Activated naive CD4-positive, alpha-beta T cell treated with anti-CD3 and anti-CD28 coated beads for 36 hours (primary cell): ENCODE measurements around the gene CD244. TPM values are rescaled to one million over a fixed set of nuclear protein-coding genes. Genes with fewer than 3 reads are reported as not detected.

Source experiments
- CTCF ChIA-PET: fragments of 350-600 bp; sonication (Branson Sonifier 250); formaldehyde crosslinking; loops from one replicate; lab custom pipeline; 2021; ENCODE audit warnings: antibody characterized with exemption; lab: Charles Lee
- DNase-seq: peaks from one replicate; pipeline ENCODE4 v3.0.0-alpha.2; 2020
- H3K27ac Mint-ChIP-seq: one replicate; pipeline ENCODE4 v1.8.0; 2021; ENCODE audit warnings: mild to moderate bottlenecking, mixed read lengths
- H3K27me3 Mint-ChIP-seq: one replicate; pipeline ENCODE4 v1.8.0; 2021; ENCODE audit warnings: low read depth, mixed read lengths
- H3K36me3 Mint-ChIP-seq: one replicate; pipeline ENCODE4 v1.8.0; 2021; ENCODE audit warnings: low read depth, mixed read lengths
- H3K4me1 Mint-ChIP-seq: one replicate; pipeline ENCODE4 v1.8.0; 2021; ENCODE audit warnings: low read depth, mixed read lengths
- H3K4me3 Mint-ChIP-seq: one replicate; pipeline ENCODE4 v1.8.0; 2021; ENCODE audit warnings: mild to moderate bottlenecking, moderate library complexity, mixed read lengths
- H3K9me3 Mint-ChIP-seq: one replicate; pipeline ENCODE4 v1.8.0; 2021; ENCODE audit warnings: mixed read lengths
- intact Hi-C: fragments of 100-400 bp; cut with micrococcal nuclease; formaldehyde crosslinking; loops from one replicate; pipeline ENCODE4 v1.15.1; 2023
- total RNA-seq, 2 experiments: library from RNA; stranded (reverse); gene quantifications; one replicate each; pipeline ENCODE4 v1.2.3, GENCODE V29; 2021

The CD244 gene
- total RNA-seq, 2 experiments from 2014 or later, result 0.15 TPM; not detected in 1

DNA sequence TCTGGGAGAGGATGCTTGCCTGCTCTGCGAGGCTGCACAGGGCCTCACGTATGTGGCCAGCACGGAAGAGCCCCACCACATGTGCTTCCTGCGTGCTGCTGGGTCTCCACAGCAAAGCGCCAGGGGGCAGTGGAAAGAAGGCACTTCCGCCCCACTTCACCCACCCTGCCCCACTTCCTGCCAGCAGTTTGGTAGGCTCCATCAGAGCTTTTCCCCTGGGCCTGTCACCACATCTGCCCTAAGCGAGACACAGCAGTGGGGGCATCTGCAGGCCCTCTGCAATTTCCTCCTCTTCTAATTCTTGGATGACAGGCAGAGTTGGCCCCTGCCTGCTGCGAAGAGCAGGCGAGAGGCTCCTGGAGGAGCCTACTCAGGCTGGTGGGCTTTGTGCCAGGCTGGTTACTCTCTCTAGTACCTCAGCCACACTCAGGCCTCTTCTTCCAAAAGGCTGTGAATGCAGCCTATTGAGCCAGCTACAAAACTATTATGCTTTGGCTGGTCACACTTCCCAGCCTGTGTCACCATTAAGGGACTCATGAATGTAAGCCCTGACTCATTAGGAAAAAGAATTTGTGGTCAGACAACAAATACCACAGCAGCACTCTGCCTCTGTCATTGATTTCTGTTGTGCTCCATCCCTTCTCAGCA is 25.0 kb downstream of the CD244 start:
- intact Hi-C loops, result loop anchor here (1.0 to 10.0 kb wide), 4 partner anchors 110 to 297 kb away; partner anchors contain the start of gene DEDD
- Mint-ChIP-seq H3K27ac (peak overlapping the region; percentile 82), H3K36me3 (no peaks in the 10 kb centered on the region), H3K27me3 (no peaks in the 10 kb centered on the region), H3K9me3 (no peaks in the 10 kb centered on the region), H3K4me1 (peaks cover 49% of the 10 kb centered on the region), H3K4me3 (peak overlapping the region; percentile 16)
- peak; percentile 90 for DNase-seq
- CTCF ChIA-PET, result interaction anchor here (0.6 to 6.8 kb wide), 20 partner anchors 18 to 297 kb away, joined by 3 to 229 read pairs (median 5); partner anchors contain the start of genes CD244, ITLN2 and LY9

DNA sequence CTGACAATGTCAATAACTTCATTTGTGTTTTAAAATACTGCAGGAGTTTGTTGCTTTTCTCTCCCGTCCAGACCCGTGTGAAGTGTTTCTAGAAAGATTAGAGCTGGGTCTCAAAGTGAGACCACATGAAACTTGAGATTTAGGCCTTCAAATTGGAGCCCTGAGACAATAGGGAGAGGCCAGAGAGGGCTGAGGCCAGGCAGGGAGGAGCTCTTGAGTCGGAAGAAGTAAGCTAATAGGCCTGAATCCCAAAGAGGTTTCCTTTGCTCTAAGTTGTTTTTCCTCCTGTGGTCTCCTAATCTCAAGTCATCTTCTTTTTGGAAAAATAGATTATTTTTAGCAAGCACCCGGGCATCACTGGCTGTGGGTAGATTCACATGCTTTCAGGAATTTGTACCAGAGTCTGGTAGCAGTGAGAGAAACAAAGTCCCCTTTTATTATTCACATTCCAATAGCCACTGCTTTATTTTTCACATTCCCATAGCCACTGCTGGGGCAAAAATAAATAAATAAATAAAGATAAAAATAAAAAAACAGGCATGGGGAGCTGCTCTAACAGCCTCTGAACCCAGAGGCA is 25.6 kb downstream of the CD244 start:
- peaks cover 49% of the 10 kb centered on the region for H3K4me1 Mint-ChIP-seq

DNA sequence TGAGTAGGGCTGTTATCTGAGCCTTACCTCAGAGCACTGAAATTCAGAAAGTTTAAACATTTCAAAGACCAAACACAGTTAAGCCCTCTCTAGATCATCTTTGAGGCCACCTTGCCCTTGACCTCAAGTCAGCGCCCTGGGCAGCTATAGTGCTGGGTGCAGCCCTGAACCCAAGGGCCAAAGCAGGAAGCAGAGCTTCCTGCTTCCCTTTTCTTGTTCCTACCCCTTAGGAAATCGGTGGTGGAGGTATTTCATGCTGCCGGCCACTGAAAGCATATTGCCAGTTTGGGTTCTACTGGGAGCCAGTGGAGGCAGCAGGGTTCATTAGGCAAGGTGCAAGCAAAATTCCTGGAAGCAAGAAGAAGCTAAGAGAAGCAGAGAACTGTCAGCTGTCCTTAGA is 26.1 kb downstream of the CD244 start:
- Mint-ChIP-seq H3K36me3 (no peaks in the 10 kb centered on the region), H3K9me3 (no peaks in the 10 kb centered on the region), H3K27ac (peak overlapping the region; percentile 77), H3K27me3 (no peaks in the 10 kb centered on the region), H3K4me3 (no peak overlapping the region), H3K4me1 (peaks cover 49% of the 10 kb centered on the region)
- DNase-seq, result no peak
- intact Hi-C loops, result loop anchor here (2.0 to 10.0 kb wide), 2 partner anchors 162 to 298 kb away; partner anchors contain the start of gene DEDD
- CTCF ChIA-PET, result interaction anchor here (0.8 to 6.8 kb wide), 31 partner anchors 9 to 295 kb away, joined by 3 to 229 read pairs (median 5); partner anchors contain the start of genes CD244, ITLN1, ITLN2 and LY9

More for the DNA sequence above, 25.6 kb downstream of the CD244 start:
- H3K4me3 Mint-ChIP-seq, result no peak overlapping the region
- CTCF ChIA-PET, result interaction anchor here (0.6 to 6.8 kb wide), 24 partner anchors 10 to 298 kb away, joined by 3 to 229 read pairs (median 5); partner anchors contain the start of genes CD244, ITLN2 and LY9
- no peaks in the 10 kb centered on the region for H3K9me3 Mint-ChIP-seq
- no peak for DNase-seq
- intact Hi-C loops, result loop anchor here (1.0 to 10.0 kb wide), 4 partner anchors 110 to 298 kb away; partner anchors contain the start of gene DEDD
- H3K27me3 Mint-ChIP-seq, result no peaks in the 10 kb centered on the region
- no peaks in the 10 kb centered on the region for H3K36me3 Mint-ChIP-seq
- peak overlapping the region; percentile 77 for H3K27ac Mint-ChIP-seq

DNA sequence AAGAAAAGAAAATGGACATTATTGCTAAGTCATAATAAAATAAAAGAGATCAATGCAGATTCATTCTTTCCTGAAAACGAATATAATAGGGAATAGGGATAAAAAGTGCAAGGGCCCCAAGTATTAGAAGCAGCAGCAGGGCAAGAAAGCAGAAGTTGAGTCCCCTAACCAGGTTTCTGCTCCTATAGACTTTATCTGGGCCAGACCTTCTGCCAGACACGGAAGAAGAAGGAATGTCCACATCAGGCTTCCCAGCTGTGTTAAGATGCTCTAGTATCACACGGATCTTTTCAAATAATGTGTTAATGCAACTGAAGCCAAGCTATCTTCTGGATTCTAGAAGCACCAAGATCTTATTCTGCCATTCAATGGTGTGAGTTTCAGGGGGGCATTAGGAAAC is 26.9 kb downstream of the CD244 start:
- no peaks in the 10 kb centered on the region for H3K9me3 Mint-ChIP-seq
- no peak overlapping the region for H3K4me3 Mint-ChIP-seq
- no peak overlapping the region for H3K27ac Mint-ChIP-seq
- intact Hi-C loops, result loop anchor here (1.0 to 10.0 kb wide), 6 partner anchors 42 to 299 kb away; partner anchors contain the start of gene DEDD
- no peak for DNase-seq
- H3K36me3 Mint-ChIP-seq, result no peaks in the 10 kb centered on the region
- H3K4me1 Mint-ChIP-seq, result peaks cover 50% of the 10 kb centered on the region
- no peaks in the 10 kb centered on the region for H3K27me3 Mint-ChIP-seq
- CTCF ChIA-PET, result interaction anchor here (0.6 to 6.8 kb wide), 37 partner anchors 9 to 502 kb away, joined by 3 to 229 read pairs (median 5); partner anchors contain the start of genes ITLN1, ITLN2, KLHDC9 and LY9

DNA sequence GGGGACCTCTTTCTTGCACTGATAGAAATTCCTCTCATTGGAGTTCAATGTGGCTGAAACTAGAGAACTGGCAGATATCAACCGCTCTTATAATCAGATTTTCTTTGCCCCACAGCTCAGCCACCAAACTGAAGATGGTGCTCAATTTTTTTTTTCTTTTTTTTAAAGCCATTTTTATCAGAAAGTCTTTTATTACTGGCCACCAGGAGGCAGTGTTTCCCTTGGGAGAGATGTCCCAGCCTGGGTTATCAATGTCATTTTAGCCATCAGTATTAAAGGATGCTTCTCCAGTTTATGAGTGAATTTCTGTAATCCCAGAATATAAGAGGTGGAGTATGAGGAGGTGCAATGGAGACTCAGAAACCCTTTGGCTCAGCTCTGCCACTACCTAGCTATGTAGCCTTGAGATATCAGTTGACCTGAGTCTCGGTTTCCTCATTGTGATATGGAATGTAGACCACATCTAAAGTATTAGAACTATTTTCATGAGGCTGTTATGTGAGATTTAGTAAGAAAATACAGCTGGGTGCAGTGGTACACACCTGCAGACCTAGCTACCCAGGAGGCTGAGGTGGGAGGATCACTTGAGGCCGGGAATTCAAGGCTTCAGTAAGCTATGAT is 27.6 kb downstream of the CD244 start:
- Mint-ChIP-seq H3K27me3 (no peaks in the 10 kb centered on the region), H3K4me3 (no peak overlapping the region), H3K36me3 (no peaks in the 10 kb centered on the region), H3K4me1 (peaks cover 57% of the 10 kb centered on the region), H3K27ac (peak overlapping the region; percentile 47), H3K9me3 (no peaks in the 10 kb centered on the region)
- intact Hi-C loops, result loop anchor here (1.0 to 10.0 kb wide), 5 partner anchors 42 to 300 kb away; partner anchors contain the start of gene DEDD
- DNase-seq, result peak; percentile 71
- CTCF ChIA-PET, result interaction anchor here (0.6 to 6.8 kb wide), 47 partner anchors 8 to 856 kb away, joined by 3 to 229 read pairs (median 5); partner anchors contain the start of genes CD244, ITLN1, ITLN2 and KLHDC9

DNA sequence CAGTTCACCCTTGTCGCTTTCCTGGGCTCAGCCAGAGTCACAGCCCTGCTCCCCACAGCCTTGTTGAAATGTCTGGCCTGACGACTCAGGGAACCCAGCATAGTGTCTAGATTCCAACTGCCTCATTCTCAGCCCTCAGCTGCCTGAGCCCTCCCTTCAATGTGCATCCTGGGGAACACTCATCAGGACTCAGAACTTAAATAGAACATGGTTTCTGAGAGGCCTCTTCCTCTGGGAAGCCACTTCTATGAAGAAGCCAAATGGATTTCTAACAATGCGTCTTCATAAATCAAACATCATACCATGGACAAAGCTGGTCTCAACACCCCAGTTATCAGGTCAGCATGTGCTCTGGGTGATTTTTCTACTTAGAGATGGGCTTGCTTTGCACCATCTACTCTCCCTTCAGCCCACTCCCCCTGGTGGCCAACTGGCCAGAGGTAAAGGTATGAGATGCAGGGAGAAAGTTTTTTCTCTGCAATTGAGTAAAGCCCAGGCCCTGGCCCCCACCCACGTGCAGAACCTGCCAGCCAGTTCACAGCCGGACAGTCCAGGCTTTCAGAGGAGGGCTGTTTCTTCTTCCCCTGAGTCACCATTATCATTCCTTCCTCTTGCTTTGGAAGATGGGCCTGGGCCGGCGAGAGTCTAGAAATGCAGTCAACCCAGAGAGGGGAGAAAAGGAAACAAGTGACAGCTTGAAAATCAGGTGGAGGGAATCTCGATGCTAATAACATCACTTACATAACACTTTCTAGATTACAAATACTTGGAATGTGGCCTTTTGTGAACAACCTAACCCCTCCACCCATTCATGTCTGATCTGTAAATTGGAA is 32.1 kb downstream of the CD244 start:
- H3K27me3 Mint-ChIP-seq, result no peaks in the 10 kb centered on the region
- H3K9me3 Mint-ChIP-seq, result no peaks in the 10 kb centered on the region
- CTCF ChIA-PET, result interaction anchor here (0.7 to 7.3 kb wide), 16 partner anchors 10 to 155 kb away, joined by 3 to 107 read pairs (median 5); partner anchors contain the start of genes ITLN2 and LY9
- H3K4me1 Mint-ChIP-seq, result peaks cover 18% of the 10 kb centered on the region
- DNase-seq, result peak; percentile 91
- peaks cover 2% of the 10 kb centered on the region for H3K36me3 Mint-ChIP-seq
- peak overlapping the region; percentile 32 for H3K27ac Mint-ChIP-seq
- intact Hi-C loops, result loop anchor here (1.0 to 10.0 kb wide), 4 partner anchors 53 to 304 kb away; partner anchors contain the start of gene DEDD
- H3K4me3 Mint-ChIP-seq, result no peak overlapping the region

DNA sequence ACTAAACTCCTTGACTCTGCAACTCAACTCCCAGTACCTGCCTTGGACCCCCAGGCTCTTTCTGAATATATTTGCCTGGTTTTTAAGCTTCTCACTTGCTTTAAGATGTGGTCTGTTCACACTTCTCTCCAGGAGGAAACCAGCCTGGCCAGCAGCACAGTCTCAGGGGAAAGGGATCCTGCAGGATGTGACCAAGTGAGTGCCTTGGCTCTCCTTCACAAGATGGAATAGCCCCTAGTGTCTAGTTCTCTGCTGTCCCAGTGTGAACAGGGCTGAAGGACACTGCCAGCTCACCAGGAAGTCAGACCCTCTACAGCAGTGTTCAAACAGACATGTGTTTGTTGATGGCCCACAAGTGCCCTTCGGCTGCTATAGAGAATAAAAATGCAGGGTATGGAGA is 32.9 kb downstream of the CD244 start:
- DNase-seq, result no peak
- Mint-ChIP-seq H3K36me3 (peaks cover 2% of the 10 kb centered on the region), H3K4me1 (peaks cover 14% of the 10 kb centered on the region), H3K27me3 (no peaks in the 10 kb centered on the region), H3K9me3 (no peaks in the 10 kb centered on the region), H3K27ac (no peak overlapping the region), H3K4me3 (no peak overlapping the region)
- CTCF ChIA-PET, result interaction anchor here (0.7 to 7.3 kb wide), 11 partner anchors 20 to 203 kb away, joined by 3 to 107 read pairs (median 5); partner anchors contain the start of genes ITLN2 and LY9
- intact Hi-C loops, result loop anchor here (1.0 to 10.0 kb wide), 4 partner anchors 52 to 305 kb away; partner anchors contain the start of gene DEDD

DNA sequence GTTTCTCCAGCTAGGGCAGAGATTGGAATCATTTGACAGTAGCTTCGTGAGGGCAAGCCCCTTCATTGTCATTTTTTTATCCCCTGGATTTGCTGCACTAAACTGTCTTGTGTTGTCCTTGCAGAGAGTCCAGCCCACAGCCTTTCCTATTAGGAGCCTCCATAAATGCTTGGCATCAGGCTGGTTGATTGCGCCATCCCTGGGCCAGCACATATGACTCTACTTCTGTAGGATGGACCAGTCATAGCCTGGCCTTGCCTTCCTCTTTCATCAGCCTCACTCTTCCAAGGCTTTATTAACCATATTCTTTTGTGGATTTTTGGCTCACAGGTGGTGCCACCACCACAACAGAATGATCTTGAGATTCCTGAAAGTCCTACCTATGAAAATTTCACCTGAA is 35.3 kb downstream of the CD244 start:
- H3K9me3 Mint-ChIP-seq, result no peaks in the 10 kb centered on the region

DNA sequence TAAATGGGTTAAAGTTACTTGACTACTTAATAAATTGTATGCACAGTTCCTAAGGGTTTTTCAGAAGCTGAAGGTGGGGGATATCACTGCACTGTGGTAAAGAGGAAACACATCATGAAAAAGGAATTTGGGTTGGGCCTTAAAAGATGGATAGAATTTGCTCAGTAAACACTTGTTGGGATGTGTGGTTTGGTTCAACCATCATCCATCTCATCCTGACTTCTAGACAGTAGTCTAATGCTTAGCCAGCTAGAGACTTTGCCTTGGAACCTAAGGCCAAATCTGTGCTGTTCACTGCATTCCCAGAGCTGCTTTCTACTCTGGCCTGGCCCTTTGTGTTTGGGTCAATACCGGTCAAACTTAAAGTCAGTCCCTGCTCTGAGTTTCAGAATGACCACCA is 36.1 kb downstream of the CD244 start:
- H3K27me3 Mint-ChIP-seq, result no peaks in the 10 kb centered on the region
- DNase-seq, result no peak
- CTCF ChIA-PET, result interaction anchor here (1.1 to 7.3 kb wide), 6 partner anchors 9 to 125 kb away, joined by 3 to 107 read pairs (median 4); no protein-coding TSS in a partner anchor
- H3K9me3 Mint-ChIP-seq, result no peaks in the 10 kb centered on the region
- peaks cover 7% of the 10 kb centered on the region for H3K4me1 Mint-ChIP-seq
- intact Hi-C loops, result no loop called here
- peaks cover 6% of the 10 kb centered on the region for H3K36me3 Mint-ChIP-seq
- no peak overlapping the region for H3K4me3 Mint-ChIP-seq
- no peak overlapping the region for H3K27ac Mint-ChIP-seq

More for the DNA sequence above, 35.3 kb downstream of the CD244 start:
- H3K4me3 Mint-ChIP-seq, result no peak overlapping the region
- no peak for DNase-seq
- CTCF ChIA-PET, result interaction anchor here (0.6 to 7.3 kb wide), 5 partner anchors 8 to 126 kb away, joined by 3 to 107 read pairs (median 10); partner anchors contain the start of gene ITLN2
- peaks cover 7% of the 10 kb centered on the region for H3K4me1 Mint-ChIP-seq
- H3K27me3 Mint-ChIP-seq, result no peaks in the 10 kb centered on the region
- intact Hi-C loops, result no loop called here
- H3K27ac Mint-ChIP-seq, result no peak overlapping the region
- peaks cover 6% of the 10 kb centered on the region for H3K36me3 Mint-ChIP-seq

DNA sequence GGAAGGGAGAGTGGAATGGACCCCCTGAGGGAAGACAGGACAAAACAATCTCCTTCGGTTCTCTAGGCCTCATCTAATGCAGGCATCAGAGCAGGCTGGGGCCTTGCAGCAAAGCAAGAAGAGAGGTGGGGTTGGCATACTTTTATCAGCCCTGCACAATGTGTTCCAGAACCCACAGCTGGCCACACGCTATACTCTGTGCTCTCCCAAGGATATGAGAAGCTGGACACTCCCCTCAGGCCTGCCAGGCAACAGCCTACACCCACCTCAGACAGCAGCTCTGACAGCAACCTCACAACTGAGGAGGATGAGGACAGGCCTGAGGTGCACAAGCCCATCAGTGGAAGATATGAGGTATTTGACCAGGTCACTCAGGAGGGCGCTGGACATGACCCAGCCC is 39.4 kb downstream of the CD244 start:
- Mint-ChIP-seq H3K4me1 (no peaks in the 10 kb centered on the region), H3K27ac (peak overlapping the region; percentile 11), H3K27me3 (no peaks in the 10 kb centered on the region), H3K4me3 (no peak overlapping the region), H3K9me3 (no peaks in the 10 kb centered on the region), H3K36me3 (peaks cover 10% of the 10 kb centered on the region)
- CTCF ChIA-PET, result interaction anchor here (1.0 to 1.5 kb wide), 2 partner anchors 17 to 46 kb away, joined by 3 to 4 read pairs; no protein-coding TSS in a partner anchor
- intact Hi-C loops, result no loop called here
- no peak for DNase-seq

DNA sequence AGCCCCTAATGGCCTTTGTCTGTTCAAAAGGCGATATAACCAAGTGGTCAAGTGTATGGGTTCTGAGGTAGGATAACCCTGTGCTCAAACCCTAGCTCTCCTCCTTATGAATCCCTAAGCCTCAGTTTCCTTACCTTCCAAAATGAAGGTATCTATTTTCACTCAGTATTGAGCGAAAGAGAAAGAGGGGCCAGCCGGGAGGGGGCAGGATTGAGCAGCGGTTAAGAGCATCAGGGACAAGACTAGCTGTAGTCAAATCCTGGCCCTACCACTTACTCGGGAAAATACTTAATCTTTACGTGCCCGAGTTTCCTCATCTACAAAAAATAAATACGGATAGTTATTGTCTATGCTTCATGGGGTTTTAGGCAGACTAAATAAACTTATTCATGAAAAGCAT is 41.1 kb downstream of the CD244 start:
- H3K9me3 Mint-ChIP-seq, result no peaks in the 10 kb centered on the region
- CTCF ChIA-PET, result interaction anchor here (0.6 to 1.8 kb wide), 6 partner anchors 10 to 133 kb away, joined by 3 to 7 read pairs (median 4); partner anchors contain the start of gene ITLN2
- H3K4me1 Mint-ChIP-seq, result no peaks in the 10 kb centered on the region
- no peak overlapping the region for H3K4me3 Mint-ChIP-seq
- intact Hi-C loops, result no loop called here
- H3K36me3 Mint-ChIP-seq, result peaks cover 10% of the 10 kb centered on the region
- no peak for DNase-seq
- no peak overlapping the region for H3K27ac Mint-ChIP-seq
- no peaks in the 10 kb centered on the region for H3K27me3 Mint-ChIP-seq
